ENCODE data around the gene AFF1. TPM values are rescaled to one million over a fixed set of nuclear protein-coding genes. Genes with fewer than 3 reads are reported as not detected.

AFF1 gene
- polyA plus RNA-seq, 3 donors: 43.7 to 61.5 (median 51.0) TPM

DNA sequence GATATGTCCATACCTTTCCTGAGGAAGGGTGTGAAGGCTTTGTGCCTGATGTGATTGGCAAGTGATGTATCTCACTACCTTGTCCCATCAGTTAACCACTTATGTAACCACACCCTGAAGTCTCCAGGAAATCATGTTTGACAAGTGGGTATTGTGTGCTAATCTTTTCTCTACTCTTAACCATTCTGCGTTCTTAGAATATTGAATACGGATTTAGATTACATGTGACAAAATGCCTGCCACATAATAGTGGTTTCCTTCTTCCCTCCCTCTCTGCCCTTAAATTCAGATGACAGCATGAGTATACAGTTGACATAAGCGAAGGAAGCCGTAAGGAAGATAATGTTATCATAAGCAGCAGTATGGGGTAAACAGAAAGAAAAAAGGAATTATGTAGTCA is 177.3 kb downstream of the AFF1 start:
- DNase-seq (ENCODE audit: extremely low read depth in 1 of 11, low read depth in 9 of 11, low spot score in 4 of 11): no peak

DNA sequence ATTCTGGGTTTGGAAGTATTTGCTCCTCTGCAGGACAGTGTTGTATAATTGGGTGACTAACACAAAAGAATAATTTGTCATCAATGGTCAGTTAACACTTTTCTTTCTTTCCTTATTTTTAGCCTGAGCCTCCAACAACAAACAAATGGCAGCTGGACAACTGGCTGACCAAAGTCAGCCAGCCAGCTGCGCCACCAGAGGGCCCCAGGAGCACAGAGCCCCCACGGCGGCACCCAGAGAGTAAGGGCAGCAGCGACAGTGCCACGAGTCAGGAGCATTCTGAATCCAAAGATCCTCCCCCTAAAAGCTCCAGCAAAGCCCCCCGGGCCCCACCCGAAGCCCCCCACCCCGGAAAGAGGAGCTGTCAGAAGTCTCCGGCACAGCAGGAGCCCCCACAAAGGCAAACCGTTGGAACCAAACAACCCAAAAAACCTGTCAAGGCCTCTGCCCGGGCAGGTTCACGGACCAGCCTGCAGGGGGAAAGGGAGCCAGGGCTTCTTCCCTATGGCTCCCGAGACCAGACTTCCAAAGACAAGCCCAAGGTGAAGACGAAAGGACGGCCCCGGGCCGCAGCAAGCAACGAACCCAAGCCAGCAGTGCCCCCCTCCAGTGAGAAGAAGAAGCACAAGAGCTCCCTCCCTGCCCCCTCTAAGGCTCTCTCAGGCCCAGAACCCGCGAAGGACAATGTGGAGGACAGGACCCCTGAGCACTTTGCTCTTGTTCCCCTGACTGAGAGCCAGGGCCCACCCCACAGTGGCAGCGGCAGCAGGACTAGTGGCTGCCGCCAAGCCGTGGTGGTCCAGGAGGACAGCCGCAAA is 179.6 kb downstream of the AFF1 start:
- no peak for DNase-seq (ENCODE audit: extremely low read depth in 1 of 11, low read depth in 9 of 11, low spot score in 4 of 11)

GRCh38 chr4:87116231-87116630 is 181.4 kb downstream of the AFF1 start:
- DNase-seq (ENCODE audit: extremely low read depth in 1 of 11, low read depth in 9 of 11, low spot score in 4 of 11): no peak

DNA sequence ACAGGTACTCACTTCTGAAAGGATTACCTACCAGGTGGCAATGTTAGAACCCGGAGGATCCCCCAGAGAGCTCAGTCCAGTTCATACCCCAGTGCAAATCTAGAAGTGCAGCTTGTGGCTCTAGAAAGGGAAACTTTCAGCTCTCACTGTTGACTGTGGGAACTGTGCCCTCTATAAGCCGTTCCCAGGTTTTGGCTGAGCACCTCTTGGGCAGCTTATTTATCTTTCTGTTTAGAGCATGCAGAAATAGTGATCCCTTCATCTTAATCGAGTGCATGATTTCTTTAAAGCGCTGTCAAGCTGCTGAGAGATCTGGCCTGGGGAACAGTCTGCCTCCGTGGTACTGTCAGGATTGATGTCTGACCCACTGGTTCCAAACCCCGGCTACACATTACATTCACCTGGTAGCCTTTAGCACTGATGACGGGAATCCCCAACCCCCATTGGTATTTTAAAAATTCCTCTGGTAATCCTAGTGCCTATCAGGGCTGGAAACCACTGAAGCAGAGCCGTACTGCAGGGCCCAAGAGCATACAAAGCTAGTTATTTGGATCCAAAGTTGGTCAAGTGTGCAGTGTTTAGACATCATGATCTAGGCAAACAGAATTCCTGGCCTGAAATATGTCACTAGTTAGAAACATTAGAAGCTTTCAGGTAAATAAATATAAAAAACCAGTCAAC is 182.4 kb downstream of the AFF1 start:
- peak in 9 of 11 donors; percentile 54 to 90 (median 78) for DNase-seq (ENCODE audit: extremely low read depth in 1 of 11, low read depth in 9 of 11, low spot score in 4 of 11)

DNA sequence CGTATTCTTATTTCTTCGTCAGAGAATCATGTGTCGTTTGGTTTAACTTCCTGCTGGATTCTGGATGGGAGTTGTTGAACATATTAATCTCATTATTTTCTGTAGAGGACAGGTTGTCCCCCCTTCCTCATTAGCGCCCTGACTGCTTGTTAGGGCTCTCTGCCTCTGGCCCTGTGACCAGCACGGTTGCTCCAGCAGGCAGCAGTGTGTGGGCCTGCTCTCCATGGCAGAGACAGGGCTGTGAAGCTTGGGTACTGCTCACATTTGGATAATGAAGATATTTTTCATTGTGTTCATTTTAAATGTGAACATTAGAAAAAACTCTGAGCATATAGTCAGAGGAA is 182.9 kb downstream of the AFF1 start:
- DNase-seq (ENCODE audit: extremely low read depth in 1 of 11, low read depth in 9 of 11, low spot score in 4 of 11): no peak

DNA sequence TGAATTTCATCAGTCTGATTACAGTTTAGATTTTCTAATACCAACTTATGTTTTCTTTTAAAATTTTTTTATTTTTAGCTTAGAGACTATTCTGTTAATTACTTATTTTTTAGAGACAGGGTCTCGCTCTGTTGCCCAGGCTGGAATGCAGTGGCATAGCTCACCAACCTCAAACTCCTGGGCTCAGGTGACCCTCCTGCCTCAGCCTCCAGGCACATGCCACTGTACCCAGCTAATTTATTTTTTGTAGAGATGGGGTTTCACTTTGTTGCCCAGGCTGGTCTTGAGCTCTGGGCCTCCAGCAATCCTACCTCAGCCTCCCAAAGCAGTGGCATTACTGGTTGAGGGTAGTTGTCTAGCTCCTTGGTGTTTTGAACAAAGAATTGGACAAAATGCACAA is 183.6 kb downstream of the AFF1 start:
- no peak for DNase-seq (ENCODE audit: extremely low read depth in 1 of 11, low read depth in 9 of 11, low spot score in 4 of 11)

DNA sequence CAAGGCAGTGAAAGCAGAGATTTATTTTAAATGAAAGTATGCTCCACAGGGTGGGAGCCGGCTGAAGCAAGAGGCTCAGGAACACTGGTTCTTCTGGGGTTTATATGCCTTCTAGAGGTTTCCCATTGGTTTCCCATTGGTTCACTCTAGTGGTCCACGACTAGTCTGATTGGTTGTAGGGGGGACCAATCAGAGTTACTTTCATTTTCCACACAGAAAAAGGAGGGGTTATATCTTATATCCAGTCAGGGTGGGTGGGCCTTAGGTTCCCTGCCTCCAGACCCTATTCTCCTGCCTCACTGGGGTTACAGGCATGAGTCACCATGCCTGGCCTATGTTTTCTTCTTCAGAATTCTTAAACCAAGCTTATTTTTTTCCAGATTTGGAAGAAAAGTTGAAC is 184.0 kb downstream of the AFF1 start:
- DNase-seq (ENCODE audit: extremely low read depth in 1 of 11, low read depth in 9 of 11, low spot score in 4 of 11): no peak

- DNase-seq (ENCODE audit: extremely low read depth in 1 of 11, low read depth in 9 of 11, low spot score in 4 of 11): no peak
These were observed 185.2 kb downstream of the AFF1 start for GRCh38 chr4:87120010-87120409.

DNA sequence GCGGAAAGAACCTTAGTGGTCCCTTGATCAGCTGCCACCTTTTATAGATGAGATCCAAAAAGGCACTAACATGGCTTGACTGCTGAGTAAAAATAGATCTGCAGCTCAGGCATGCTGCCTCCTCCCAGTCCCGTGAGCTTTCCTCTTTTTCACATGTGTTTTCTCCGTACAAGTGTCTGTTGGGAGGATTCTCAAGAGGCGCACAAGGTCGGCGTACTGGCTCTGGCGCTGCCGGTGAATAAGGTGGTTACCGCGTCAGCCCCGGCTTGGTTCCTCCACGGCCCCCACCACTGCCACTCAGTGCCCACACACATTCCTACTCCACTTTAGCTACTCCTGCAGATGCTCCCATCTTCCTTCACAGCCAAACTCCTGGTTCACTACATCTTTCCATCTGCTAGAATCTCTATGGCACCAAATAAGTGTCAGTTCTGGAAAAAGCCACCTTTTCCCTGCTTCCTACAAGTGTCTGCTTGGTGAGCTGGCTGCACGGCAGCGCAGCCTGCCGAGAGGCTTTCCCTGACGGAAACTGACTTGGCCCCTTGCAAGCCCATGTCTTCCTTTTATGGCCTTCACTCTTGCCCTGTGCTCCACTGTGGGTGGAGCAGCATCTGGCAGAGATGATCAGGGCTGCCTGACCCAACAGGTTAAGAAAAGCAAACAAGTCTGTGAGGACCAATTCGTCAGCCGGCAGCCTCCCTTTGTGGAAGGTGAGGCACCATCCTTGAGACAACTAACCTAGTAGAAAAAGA is 185.8 kb downstream of the AFF1 start:
- DNase-seq (ENCODE audit: extremely low read depth in 1 of 11, low read depth in 9 of 11, low spot score in 4 of 11): no peak

DNA sequence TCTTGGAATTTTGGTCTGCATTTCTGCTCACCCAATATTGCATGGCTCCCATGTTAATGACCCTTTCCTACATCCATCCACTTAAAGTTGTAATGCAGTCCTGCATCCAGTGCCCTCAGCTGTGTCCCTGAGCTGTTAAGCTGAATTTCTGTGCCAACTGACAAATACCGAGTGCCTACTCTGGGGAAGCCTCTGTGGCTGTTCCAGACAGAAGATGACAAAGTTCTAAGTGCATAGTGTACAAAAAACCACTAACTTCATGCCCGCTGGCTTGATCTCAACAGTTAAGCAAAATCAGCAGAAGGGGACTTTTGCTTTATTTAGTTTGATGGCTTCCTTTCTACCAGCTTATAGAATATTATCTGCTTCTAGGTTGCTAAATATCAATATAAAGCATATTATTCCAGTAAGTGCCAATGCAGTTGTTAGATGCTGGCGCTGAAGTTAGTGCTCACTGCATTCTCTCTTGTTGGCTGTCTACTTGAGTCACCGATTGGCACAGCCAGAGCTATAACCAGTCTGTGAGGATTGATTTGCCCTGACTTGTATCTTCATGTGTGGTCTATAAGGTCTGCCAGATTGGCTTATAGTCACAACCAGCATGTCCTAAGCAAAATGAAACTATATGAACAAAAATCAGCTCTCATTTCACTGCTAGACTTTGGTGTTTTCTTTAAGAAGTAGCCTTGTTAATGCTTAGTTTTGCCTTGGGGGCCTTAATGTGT is 186.7 kb downstream of the AFF1 start:
- DNase-seq (ENCODE audit: extremely low read depth in 1 of 11, low read depth in 9 of 11, low spot score in 4 of 11): no peak

DNA sequence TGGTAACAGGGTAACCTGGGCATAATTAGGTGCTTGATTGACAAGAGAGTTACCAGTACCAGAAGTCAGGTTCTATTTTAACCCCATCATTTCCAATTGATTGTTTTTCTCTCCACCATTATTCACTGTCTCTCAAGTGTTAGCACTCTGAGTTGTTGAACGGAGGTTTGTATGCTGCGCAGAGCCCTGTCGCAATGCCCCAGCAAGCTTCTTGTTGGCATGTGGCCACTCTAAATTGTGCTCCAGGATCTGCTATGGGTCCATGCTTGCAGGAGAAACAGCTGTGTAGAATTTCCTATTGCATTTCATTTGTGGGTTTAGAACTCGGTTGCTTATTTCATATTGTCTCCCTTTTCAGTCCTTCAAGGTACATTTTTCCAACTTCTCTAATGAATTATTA is 187.4 kb downstream of the AFF1 start:
- DNase-seq (ENCODE audit: extremely low read depth in 1 of 11, low read depth in 9 of 11, low spot score in 4 of 11): no peak

- DNase-seq (ENCODE audit: extremely low read depth in 1 of 11, low read depth in 9 of 11, low spot score in 4 of 11): no peak
These were observed 191.2 kb downstream of the AFF1 start for GRCh38 chr4:87126056-87126455.

DNA sequence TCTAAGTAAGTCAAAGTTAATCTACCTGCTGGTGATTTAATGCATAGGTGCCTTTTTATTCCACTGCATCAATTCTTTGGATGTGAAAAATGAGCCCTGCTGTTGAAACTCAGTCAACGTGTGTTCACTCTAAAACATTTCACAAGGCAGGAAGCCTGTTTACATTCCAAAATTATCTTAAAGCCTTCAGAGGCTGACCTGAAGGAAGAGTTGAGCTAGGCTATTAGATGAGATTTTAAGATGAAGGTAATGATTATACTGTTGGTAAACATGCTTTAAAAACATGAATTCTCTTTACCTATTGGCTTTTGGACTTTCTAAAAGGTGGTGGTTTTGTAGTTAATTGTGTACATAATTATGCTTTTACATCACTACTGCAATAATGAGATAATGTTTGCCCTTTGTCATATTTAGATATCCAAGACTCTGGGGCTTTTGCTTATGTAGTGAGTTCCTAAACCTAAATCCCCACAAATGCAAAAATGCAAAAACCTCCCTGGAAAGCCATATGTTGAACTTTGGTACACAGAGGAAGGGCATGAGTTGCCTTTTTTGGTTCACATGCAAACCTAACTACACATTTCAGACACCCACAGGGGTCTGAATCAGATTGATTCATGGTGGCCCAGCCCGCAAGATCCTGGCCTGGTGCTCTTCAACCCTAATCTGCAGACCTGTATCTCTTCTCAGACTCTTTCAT is 193.3 kb downstream of the AFF1 start:
- DNase-seq (ENCODE audit: extremely low read depth in 1 of 11, low read depth in 9 of 11, low spot score in 4 of 11): no peak

DNA sequence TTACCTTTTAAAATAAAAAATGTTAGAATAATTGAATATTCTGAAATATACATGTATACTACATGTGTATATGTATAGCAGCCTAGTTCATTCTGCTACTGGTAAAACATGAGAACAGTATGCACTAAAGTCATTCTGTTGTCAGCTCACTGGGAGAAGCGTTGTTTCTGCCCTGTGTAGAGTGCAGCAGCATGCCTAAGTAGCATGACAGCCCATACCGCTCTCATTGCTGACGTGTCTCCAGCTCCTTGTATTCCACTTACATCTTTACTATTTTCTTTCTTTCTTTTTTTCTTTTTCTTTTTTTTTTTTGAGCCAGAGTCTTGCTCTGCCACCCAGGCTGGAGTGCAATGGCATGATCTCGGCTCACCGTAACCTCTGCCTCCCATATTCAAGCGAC is 194.9 kb downstream of the AFF1 start:
- DNase-seq (ENCODE audit: extremely low read depth in 1 of 11, low read depth in 9 of 11, low spot score in 4 of 11): no peak

- DNase-seq (ENCODE audit: extremely low read depth in 1 of 11, low read depth in 9 of 11, low spot score in 4 of 11): no peak
These were observed 196.3 kb downstream of the AFF1 start for GRCh38 chr4:87130985-87131703.

DNA sequence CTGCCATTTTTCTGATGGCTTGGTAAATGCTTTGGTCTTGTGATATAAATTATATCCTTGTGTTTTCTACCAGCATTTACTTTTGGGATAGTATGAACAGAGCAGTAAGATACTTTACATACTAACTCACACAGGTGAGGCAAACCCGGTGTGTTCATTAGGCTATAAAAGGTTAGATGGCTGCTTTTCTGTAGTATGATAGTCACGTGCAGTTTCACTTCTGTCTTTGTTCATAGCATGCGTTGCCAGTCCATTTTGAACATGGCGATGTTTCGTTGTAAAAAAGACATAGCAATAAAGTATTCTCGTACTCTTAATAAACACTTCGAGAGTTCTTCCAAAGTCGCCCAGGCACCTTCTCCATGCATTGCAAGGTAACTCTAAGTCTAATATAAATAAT is 197.2 kb downstream of the AFF1 start:
- no peak for DNase-seq (ENCODE audit: extremely low read depth in 1 of 11, low read depth in 9 of 11, low spot score in 4 of 11)

DNA sequence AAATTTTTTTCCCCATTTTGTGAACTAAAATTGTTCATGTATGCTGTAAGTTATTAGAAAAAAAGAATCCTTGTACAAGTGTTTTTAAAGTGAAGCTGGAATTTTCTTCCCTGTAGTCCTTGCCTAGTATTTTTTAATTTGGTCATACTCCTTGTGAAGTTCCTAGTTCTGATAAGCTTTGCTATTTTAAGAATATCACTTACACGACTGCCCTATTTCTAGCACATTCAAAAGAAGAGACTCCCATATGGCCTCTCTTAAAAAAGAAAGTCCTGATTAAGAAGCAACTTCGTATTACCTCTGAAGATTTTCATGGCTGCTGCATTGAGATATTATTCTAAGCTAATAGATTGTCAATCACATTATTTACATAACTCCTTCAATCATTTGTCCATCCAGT is 198.4 kb downstream of the AFF1 start:
- DNase-seq (ENCODE audit: extremely low read depth in 1 of 11, low read depth in 9 of 11, low spot score in 4 of 11): no peak

DNA sequence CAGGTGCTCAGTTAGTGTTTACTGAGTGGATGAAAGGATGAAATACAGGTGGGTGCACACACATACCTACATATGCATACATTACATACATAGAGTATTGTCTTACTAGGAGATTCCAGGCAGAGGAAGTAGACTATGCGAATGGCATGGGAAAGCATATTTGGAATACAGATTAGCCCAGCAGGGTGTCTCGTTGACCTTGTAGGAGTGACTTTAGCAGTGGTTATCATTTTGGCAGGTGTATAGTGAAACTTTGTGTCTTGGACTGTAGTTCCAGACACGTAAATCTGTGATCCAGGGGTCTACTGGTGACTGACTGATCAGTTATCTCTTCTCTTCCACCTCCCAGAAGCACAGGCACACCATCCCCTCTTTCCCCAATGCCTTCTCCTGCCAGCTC is 199.3 kb downstream of the AFF1 start:
- no peak for DNase-seq (ENCODE audit: extremely low read depth in 1 of 11, low read depth in 9 of 11, low spot score in 4 of 11)

All from renal cortex interstitium (tissue), 11 donors.